HG02943 (cell line): Measurements from ENCODE around the gene RALGAPA2.

Experiments used
- ATAC-seq: cut with Tn5 transposase; IDR thresholded peaks from one replicate; pipeline ENCODE4 v1.9.1; 2021; ENCODE audit warnings: mild to moderate bottlenecking, low read depth, moderate library complexity; ENCODE audit not compliant: unreplicated experiment

RALGAPA2 gene

DNA sequence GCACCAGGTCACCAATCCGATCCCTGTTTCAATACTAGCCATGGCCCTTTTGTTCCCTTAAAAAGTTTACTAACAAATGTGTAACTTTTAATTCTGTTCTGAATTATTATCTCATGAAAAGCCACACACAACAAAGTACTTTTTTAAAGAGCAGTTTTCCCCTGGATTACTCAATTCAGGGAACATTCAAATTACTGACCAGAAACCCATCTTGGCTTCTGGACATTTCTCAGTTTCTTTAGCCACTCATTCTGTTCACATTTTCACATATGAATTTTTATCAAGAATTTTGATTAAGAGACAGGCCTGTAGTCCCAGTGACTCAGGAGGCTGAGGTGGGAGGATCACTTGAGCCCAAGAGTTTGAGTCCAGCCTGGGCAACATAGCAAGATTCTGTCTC is 297.1 kb downstream of the RALGAPA2 start:
- no peak for ATAC-seq

DNA sequence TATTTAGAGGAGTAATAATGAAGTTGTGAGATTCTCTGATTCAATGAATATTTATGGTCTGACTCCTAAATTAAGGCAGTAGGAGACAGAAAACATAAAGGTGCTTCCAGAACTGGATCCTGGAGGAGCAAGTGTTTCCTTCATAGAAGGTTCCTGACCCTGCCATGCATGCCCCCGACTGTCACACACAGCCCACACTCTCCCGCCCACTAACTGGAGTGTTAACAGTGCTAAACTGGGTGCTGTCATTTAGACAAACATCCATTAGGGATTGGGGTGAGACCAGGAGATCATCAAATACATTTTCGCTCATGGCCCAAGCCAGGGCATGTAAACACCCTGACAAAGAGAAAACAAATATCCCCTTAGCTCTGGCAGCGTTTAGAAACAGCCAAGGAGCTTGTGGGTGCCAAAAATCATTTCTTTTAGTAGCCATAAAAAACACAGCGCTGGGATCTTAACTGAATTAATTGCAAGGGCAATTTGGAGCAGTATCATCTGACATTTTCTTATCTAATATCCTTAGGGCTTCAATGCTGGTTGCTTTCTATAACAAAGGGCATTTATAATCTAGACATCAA is 297.7 kb downstream of the RALGAPA2 start:
- ATAC-seq = no peak

DNA sequence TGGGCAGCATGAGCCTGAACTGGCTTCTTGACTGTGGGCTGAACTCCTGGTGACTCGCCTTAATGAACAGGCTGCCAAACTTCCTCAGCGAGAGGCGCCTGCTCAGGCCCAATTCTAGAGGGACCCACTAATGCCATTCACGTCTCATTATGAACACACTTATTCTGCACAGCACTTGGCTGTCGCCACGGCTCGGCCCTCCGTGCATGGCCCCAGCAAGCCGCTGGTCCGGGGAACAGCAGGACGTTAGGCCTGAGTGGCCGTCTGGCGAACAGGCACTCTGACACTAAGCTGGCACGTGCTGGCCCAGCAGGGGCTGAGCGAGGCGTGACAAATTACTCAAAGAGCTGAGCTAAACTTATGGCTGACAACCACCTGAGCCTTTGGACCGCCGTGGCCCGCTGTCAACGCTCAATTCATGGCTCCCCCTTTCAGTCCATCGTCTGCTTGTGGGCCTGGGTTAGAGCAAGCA is 298.6 kb downstream of the RALGAPA2 start:
- ATAC-seq = no peak

DNA sequence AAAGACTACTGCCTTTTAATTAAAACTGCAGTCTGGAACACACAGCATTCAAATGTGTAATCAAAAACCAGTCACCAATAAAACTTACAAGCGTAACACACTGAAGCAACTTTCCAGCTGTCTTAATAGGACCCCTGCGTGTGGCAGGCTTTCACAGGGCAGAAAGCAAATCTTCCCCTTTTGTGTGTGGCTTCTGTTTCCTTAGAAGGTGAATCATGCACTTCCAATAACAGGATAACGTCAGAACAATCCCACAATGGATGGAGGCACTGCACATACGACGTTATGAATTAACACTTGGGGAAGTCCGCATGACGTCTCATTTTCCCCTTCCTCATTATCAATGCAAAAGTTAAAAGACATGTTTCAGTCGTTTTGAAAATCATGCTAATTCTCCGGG is 299.7 kb downstream of the RALGAPA2 start:
- no peak for ATAC-seq

DNA sequence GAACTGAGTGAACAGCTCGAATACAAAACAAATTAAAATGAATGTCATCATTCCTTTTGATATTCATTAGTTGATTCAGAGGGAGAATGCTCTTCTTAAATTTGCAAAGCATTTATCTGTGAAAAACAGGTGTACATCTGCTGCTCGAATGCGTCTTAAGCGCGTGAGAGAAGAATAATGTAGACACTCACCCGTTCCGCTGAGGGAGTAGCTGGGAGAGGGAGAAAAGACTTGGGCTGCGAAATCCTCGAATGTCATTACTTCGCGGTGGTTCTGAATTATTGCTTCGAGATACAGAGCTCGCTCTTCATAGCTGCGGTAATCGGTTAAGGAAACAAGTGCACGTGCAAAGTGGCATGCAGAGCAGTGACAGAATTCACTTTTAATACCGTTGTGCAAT is 300.6 kb downstream of the RALGAPA2 start:
- no peak for ATAC-seq

DNA sequence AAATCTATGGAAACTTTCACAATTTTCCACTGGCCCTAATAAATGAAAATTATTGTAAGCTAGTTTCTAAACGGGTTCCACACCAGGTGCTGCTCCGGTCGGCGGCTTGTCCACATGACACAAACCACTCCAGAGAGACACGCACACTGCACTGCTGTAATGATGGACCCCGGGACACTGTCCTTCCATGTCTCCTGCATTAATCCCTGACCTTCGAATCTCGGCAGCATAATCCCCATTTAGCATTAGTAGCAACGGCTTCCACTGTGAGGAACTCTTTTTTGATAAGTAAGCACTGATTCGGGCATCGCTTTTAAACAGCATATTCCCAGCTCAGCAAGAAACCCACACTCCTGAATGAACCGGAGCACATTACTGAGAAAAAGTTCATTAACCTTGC is 301.0 kb downstream of the RALGAPA2 start:
- no peak for ATAC-seq

DNA sequence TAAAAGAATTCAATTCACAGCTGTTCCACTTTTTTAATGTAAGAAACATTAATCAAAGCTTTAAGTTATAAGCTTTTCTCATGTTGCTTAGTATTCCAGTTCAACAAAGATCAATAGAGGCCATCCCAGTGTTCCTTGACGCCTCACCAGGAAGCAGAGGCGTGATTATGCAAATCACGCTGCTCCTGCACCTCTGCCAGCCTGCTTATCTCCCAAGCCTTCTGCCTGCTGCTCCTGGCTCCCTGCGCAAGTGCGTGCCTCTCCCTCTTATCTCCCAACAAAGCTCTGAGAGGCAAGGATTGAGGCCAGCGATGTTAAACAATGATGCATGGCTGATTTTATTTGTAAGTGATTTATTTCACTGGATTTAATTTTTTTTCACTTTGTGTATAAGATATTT is 301.8 kb downstream of the RALGAPA2 start:
- ATAC-seq = no peak

DNA sequence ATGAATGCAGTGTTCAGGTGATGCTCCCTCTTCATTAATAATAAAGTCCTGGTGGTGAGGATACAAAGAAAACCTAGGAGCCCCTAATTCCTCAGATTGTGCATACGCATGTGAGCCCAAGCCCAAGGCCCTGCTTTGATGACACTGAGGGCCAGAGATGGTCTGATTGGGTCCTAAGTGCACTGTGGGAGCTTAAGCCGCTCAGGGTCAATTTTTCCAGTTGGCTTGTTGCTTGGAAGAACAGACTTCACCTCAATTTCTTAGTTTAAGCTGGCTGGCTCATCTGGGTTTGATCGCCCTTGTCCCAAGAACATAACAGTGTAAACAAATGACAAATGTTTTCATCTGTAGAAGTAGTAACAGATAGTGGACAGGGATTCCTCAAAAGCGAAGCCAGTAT is 303.1 kb downstream of the RALGAPA2 start:
- ATAC-seq = no peak

DNA sequence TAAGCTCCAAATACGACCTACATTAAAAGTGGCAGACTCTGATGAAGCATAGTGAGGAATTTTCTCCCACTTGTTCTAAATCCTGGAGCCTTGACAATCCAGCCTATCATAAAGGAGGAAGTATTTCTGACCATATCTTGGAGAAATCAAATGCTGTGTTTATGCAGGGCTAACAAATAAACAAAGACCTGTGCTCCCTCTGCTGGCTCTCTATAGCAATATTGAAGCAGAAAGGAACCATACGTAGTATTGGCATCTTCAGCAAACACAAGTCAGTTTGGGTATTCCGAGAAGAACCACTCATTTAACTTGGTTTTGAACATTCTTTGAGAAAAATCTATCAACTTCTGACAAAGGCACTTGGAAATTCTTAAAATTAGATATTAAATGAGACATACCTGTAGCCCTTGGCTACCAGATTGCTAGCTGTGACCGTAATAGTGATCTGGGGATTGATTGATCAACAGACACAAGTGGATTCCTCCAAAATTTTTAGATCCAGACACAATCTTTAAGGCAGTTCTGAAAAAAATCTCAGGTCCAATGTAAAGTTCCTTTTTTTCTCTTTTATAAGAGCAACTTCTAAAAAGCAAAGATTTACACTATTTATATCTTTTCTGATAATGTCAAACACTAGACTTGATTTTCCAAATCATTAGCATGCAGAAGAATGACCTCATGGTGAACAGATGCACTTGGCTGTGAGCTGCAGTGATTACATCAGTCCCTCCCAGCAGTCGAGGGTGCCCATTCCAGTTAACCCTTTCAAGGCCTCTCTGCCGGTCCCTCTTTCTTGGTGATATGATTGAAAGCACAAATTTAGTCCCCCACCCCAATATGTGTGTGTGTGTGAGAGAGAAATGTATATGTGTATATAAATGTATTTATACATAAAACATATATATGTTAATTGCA is 304.3 kb downstream of the RALGAPA2 start:
- no peak for ATAC-seq

DNA sequence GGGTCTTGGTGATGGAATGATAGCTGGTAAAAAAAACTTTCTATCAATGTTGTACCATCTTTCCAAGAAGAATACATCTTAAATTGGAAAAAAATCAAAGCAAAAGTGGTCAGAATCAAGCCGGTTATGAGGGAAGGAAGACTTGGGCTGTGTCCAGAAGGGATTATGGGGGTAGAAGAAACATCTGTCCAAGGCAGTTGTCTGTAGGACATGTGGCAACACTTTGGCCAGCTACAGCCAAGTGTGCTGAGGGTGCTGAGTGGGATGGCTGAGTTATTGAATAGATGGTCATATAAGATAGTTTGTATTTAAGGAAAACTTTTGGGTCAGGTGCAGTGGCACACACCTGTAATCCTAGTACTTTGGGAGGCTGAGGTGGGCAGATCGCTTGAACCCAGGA is 306.1 kb downstream of the RALGAPA2 start:
- ATAC-seq = no peak

DNA sequence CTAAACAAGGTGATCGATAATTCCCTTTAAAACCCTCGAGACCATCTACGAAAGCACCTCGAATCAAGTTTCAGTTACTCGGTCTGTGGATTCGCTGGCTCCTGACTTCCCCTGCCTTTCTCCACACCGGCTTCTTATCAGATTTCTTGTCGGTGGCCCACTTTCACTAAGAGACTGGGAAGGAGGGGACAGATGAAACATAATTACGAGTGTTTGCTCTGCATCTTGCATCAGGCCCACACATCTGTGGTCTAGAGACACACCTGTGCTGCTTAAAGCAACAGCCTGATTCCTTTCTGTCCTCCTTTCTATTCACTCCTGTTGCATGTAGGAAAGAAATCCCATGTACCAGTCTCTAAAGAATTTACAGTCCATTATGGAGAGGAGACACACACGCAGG is 306.8 kb downstream of the RALGAPA2 start:
- no peak for ATAC-seq

DNA sequence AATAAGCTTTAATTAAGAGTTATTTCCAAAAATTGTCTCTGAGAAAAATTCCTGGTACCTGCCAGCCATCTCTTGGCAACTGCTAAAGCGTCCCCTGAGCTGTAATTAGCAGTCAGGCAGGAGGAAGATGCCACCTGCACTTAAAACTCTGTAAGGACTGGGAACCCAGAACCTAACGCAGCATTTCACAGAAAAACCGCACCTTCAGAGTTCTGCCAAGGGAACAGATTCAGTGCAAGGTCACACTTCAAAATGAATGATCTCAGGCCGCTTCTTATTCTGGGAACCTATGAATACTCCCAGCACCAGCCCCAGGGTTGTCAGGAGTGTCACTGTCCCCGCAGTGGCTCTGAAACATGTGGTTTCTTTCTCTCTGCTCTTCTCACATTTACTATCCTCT is 307.8 kb downstream of the RALGAPA2 start:
- no peak for ATAC-seq

DNA sequence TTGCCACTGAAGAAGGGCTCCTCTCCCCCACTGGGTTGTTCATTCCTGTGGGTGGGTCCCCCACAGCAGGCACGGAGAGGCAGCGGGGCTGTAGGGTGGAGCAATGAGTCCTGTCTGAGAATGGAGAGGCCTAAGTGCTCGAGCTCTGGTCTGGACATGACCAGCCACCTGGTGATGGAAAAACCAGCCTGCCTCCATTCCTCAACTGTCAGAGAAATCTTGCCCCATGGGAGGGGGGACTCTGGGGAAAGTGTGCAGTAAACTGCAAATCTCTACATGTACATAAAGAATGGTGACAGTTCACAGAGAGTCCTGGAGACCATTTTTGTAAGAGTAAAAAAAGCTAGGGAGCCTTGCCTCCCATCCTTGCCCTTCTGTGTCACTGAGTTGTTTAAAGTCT is 310.5 kb downstream of the RALGAPA2 start:
- no peak for ATAC-seq

DNA sequence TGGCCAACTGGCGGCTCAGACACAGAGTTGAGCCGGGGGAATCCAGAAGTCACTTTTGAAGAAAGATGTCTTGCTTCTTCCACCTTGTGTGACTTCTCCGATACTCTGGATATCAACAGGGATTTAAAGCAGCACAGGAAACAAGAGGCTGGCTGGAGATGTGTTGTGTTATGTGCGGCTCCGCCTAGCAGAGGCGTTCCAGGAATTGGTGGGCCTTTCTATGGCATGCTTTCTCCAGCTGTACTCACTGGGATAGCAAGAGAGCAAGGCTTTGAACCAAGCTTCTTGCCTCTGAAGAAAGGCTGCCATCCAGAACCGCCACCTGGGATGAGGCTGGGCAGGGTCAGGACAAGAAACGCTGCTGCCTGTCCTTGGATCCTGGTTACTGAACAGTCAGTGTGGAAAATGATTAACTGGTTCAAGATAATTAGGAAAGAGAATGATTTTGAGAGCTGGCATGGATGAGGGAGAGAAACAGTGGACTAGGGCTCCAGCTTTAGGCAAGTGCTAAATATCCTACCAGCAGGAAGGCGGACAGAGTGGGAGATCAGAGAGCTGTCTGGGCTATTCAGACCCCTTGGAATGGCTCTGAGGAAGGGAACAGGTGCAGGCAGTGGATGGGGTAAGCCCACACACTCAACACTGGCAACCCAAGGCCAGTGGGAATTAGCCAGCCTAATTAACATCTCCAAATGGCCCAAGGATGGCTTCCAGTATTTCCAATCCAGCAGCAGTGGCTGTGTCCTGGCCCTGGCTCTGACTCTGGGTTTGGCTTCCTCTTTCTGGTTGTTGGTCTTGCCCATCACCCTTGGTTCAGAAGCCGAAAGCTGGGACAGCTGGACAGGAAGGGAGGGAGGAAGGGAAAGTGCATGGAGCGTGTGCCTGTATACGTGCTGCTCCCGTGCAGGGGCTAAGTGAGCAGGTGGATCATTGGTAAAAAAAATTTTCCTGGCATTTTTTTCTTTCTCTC is 312.6 kb downstream of the RALGAPA2 start:
- ATAC-seq = no peak

DNA sequence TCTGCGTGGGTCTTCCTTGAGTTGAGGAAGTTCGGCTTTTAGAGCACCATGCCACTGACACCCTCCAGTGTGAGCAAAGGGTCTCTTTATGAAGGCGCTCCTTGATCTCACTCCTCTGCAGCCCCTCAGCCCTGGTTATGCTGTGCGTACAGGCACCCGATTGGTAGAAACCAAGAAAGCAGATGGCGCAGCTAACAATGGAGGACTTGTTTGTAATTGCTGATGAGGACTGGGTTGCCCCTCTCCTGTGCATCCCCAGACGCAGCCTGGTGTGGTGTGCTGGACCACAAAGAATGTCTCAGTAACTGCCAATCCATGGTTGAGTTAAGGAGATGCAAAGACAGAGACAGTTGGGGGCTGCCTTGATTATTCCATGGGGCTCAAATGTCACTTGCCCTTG is 314.3 kb downstream of the RALGAPA2 start:
- no peak for ATAC-seq

DNA sequence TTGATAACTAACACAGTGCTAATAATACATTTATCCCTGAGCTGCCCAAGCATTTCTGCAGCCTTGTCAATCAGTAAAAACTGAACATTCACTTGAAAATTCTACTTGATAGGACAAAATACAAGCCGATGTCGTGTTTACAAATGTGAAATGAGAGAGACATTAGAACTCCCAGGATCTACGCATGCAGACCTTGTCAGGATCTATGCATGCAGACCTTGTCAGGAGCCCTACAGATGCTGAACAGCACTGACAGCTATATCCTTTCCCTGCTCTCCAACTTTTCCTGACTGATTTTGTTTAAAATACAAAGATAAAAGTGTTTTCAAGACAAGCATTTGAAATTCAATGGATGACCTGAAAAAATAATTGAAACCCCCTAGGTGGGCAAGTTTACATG is 315.6 kb downstream of the RALGAPA2 start:
- ATAC-seq = no peak

DNA sequence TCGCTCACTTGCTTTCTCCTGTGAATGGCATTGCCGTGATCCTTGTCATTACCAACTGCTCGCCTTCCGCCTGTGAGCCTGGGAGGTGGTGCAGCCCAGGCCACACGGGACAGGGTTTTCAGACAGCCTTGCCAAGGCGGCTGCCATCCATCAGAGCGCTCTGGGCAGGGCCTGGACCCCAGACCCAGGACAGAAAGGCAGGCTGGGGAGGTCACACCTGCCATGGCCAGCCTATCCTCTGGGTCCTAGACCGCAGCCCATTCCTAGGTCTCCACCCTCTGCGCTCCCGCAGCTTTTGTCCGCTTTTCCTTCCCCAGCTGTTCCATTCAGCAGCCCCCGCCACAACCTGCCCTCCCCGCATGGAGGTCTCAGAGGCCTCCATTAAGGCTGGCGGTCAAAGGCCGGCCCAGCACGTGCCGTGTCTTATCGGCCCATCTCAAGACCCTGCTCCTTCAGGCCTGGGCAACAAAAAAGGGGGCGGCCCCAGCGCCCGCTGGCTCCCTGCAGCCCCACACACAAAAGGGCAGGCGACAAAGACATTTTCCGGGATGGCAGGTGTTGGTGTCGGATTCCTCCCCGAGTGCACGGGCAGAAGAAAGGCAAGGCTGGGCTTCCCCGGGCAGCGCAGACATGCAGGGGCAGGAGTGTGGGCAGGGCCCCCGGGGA is 316.4 kb downstream of the RALGAPA2 start:
- ATAC-seq = no peak

DNA sequence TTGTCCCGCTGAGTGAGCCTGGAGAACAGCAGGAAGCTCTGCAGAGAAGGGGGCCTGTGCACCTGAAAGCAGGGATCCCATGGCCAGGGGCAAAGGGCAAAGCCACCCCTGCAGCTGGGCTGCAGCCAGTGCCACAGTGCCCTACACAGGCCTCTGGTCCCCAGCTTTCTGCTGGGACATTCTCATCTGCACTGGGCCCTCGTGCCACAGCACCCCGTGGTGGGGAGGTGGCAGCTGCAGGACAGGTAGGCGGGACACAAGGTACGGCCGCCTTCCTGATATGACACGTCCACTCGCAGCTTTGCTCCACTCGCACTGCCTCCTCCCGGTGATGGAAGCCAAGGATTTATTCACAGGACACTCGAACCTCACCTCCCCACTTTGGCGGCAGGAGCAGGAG is 317.4 kb downstream of the RALGAPA2 start:
- ATAC-seq = no peak

DNA sequence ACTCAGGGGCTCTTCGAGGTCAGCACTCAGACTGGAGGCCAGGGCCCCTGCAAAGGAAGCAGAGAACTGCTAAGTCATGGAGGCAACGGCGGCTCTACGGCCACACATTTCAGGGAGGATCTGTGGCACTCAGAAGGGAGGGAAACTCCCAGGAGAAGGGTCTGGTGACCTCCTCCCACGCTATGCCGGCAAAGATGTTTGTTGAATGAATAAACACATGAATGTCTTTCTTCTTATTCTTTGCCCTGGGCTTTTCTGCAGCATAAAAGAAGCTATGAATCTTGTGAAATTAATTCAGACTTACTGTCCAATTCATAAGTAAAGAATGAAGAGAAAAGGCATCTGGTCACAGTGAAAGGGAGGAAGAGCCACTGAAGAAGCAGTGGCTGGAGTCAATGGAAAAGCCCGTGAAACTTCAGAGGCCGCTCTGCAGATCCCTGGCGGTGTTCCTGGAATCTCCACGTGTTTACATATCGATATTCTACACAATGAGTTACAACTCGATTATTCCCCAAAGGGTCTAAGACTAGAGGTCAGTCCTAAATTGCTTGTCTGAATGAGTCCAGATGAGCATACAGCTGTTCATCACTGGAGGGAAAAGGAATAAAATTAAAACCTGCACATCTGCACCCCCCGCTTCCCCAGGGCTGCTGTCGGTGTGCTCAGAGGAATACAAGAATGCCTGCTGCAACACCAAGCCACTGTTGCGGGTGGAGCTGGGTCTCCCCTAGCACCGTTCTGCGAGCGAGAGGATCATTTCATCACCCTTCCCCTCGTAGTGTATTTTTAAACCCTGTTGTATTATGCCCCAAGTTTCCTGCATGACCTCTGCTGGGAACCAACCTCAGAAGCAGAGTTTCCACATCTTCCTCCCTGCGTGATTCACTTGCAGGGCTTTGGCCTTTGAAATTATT is 319.0 kb downstream of the RALGAPA2 start:
- no peak for ATAC-seq
